Effector memory CD4-positive, alpha-beta T cell (primary cell): ENCODE measurements around the gene PDCD4.
A peak's percentile ranks its signal among the peaks of the same experiment; 100 is the strongest.

ENCODE experiments used
- DNase-seq, 3 donors: peaks; one replicate each; pipeline ENCODE4 v3.0.0-alpha.2; 2020
- H3K27ac ChIP-seq: 2 replicates; pipeline ENCODE4 v1.7.0; 2013; ENCODE audit warnings: mild to moderate bottlenecking, low read length, moderate library complexity; ENCODE audit not compliant: insufficient read depth, poor library complexity, severe bottlenecking
- H3K27me3 ChIP-seq: replicated peaks from 2 replicates; pipeline ENCODE4 v1.7.0; 2013; ENCODE audit warnings: mild to moderate bottlenecking, low read length; ENCODE audit not compliant: insufficient read depth, control insufficient read depth, poor library complexity, severe bottlenecking
- H3K36me3 ChIP-seq: 2 replicates; pipeline ENCODE4 v1.7.0; 2013; ENCODE audit warnings: mild to moderate bottlenecking, low read length, moderate library complexity; ENCODE audit not compliant: control insufficient read depth, insufficient read depth
- H3K4me1 ChIP-seq: 2 replicates; pipeline ENCODE4 v1.7.0; 2013; ENCODE audit warnings: low read length, mild to moderate bottlenecking; ENCODE audit not compliant: control insufficient read depth, insufficient read depth, poor library complexity, severe bottlenecking
- H3K4me3 ChIP-seq: 2 replicates; pipeline ENCODE4 v1.7.0; 2013; ENCODE audit warnings: low read length, low read depth, mild to moderate bottlenecking; ENCODE audit not compliant: insufficient read depth, poor library complexity, severe bottlenecking
- H3K9me3 ChIP-seq: 2 replicates; pipeline ENCODE4 v1.7.0; 2013; ENCODE audit warnings: mild to moderate bottlenecking, low read length, moderate library complexity; ENCODE audit not compliant: control insufficient read depth

Gene PDCD4

GRCh38 chr10:110880012-110880411 lies 8.3 kb downstream of the PDCD4 start:
- H3K36me3 ChIP-seq: peaks cover 20% of the 10 kb centered on the region
- H3K4me1 ChIP-seq: peaks cover 28% of the 10 kb centered on the region
- H3K27me3 ChIP-seq: no peaks in the 10 kb centered on the region
- H3K27ac ChIP-seq: no peak overlapping the region
- H3K9me3 ChIP-seq: no peaks in the 10 kb centered on the region
- DNase-seq: no peak
- no peak overlapping the region for H3K4me3 ChIP-seq

- Histone ChIP-seq H3K27me3 (no peaks in the 10 kb centered on the region), H3K4me1 (peaks cover 30% of the 10 kb centered on the region), H3K27ac (no peak overlapping the region), H3K36me3 (peaks cover 27% of the 10 kb centered on the region), H3K4me3 (no peak overlapping the region), H3K9me3 (no peaks in the 10 kb centered on the region)
- DNase-seq: no peak
Measured at GRCh38 chr10:110881247-110881646, 9.5 kb downstream of the PDCD4 start.

- DNase-seq: no peak
- H3K4me3 ChIP-seq: no peak overlapping the region
- peak overlapping the region; percentile 33 for H3K27ac ChIP-seq
- peaks cover 30% of the 10 kb centered on the region for H3K4me1 ChIP-seq
- H3K36me3 ChIP-seq: peaks cover 30% of the 10 kb centered on the region
- no peaks in the 10 kb centered on the region for H3K9me3 ChIP-seq
- no peaks in the 10 kb centered on the region for H3K27me3 ChIP-seq
Measured at GRCh38 chr10:110881905-110882304, 10.2 kb downstream of the PDCD4 start.

DNA sequence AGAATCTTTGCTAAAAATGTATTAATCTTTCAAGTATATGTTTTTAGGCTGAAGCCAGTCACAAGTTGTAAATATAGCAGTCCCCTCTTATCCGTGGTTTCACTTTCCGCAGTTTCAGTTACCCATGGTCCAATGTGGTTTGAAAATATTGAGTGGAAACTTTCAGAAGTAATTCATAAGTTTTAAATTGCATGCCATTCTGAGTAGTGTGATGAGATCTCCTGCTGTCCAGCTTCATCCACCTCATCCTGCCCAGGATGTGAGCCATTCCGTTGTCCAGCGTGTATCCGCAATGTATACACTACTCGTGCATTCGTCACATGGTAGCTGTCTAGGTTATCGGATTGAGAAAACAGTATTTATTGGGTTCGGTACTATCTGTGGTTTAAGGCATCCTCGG lies 12.2 kb downstream of the PDCD4 start:
- Histone ChIP-seq H3K27me3 (no peaks in the 10 kb centered on the region), H3K36me3 (peaks cover 32% of the 10 kb centered on the region), H3K4me1 (peaks cover 30% of the 10 kb centered on the region), H3K4me3 (no peak overlapping the region), H3K9me3 (no peaks in the 10 kb centered on the region), H3K27ac (peak overlapping the region; percentile 30)
- DNase-seq: no peak

DNA sequence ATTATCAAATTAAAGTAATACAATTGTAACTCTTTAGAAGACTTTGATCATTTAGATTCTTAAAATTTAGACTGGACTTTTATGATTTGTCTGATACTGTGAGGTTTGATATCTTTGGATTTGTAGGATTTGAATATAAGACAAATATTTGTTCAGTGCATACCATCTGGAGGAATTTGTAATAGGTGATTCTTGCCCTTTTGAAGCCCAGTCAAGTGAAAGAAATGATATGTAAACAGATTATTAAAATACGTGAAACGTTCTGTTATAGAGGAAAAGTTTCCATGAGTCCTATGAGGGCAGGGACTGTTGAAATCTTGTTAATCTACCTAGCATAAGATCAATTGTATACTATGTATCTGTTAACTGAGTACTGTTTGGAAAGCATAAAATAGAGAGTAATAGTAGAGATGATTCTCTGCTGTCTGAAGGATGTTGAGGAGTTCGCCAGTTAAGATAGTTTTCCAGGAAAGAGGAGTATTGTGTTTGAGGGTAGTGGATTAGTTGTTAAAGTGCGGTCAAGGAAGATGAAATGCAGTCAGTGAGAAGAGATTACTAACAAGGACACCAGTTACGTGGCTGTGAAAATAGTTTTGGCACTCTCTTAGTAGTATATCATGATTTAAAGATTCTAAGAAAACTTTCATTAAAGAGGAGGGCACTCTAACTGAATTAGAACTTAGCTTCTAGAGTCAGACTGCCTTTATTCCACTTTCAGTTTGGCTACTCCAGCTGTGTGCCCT lies 14.4 kb downstream of the PDCD4 start:
- H3K9me3 ChIP-seq: no peaks in the 10 kb centered on the region
- H3K4me3 ChIP-seq: no peak overlapping the region
- peaks cover 44% of the 10 kb centered on the region for H3K36me3 ChIP-seq
- H3K4me1 ChIP-seq: peaks cover 20% of the 10 kb centered on the region
- H3K27me3 ChIP-seq: no peaks in the 10 kb centered on the region
- no peak for DNase-seq
- peak overlapping the region; percentile 36 for H3K27ac ChIP-seq

DNA sequence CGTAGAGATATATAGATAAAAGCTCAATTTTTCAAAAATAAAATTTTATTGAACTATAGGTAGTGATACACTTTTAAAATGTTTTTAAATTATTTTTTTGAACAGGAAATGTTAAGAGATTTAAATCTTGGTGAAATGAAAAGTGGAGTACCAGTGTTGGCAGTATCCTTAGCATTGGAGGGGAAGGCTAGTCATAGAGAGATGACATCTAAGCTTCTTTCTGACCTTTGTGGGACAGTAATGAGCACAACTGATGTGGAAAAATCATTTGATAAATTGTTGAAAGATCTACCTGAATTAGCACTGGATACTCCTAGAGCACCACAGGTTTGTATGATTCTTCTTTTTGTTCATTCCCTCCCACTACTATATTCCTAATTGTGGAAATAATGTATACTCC lies 15.8 kb downstream of the PDCD4 start:
- DNase-seq: no peak
- H3K27me3 ChIP-seq: no peaks in the 10 kb centered on the region
- H3K4me1 ChIP-seq: peaks cover 11% of the 10 kb centered on the region
- no peak overlapping the region for H3K4me3 ChIP-seq
- peaks cover 47% of the 10 kb centered on the region for H3K36me3 ChIP-seq
- no peak overlapping the region for H3K27ac ChIP-seq
- no peaks in the 10 kb centered on the region for H3K9me3 ChIP-seq

GRCh38 chr10:110892602-110893288 lies 21.0 kb downstream of the PDCD4 start:
- Histone ChIP-seq H3K4me1 (peaks cover 3% of the 10 kb centered on the region), H3K4me3 (no peak overlapping the region), H3K36me3 (peaks cover 61% of the 10 kb centered on the region), H3K27me3 (no peaks in the 10 kb centered on the region), H3K9me3 (no peaks in the 10 kb centered on the region), H3K27ac (no peak overlapping the region)
- DNase-seq: no peak

GRCh38 chr10:110893559-110894179 lies 21.9 kb downstream of the PDCD4 start:
- peaks cover 3% of the 10 kb centered on the region for H3K4me1 ChIP-seq
- no peak overlapping the region for H3K4me3 ChIP-seq
- H3K9me3 ChIP-seq: no peaks in the 10 kb centered on the region
- no peaks in the 10 kb centered on the region for H3K27me3 ChIP-seq
- no peak for DNase-seq
- no peak overlapping the region for H3K27ac ChIP-seq
- H3K36me3 ChIP-seq: peaks cover 61% of the 10 kb centered on the region

DNA sequence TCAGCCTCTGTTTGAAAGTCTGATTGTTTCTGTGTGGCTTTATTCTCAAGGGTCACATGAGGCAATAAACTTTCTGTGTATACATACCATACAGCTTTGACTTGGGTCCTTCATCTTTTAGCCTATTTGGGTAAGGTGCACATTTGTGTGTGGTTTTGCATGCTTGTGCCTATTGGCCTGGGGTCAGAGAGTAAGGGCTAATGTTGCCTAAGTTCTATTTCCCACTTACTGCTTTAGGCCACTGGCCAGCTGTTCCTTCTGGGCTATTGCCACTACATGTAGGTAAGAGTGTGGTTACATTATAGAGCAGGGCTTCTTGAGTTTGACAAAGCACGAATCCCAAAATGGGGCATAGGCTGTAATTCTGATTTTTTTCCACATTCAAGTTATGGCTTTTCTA lies 25.5 kb downstream of the PDCD4 start:
- Histone ChIP-seq H3K27ac (no peak overlapping the region), H3K27me3 (no peaks in the 10 kb centered on the region), H3K4me1 (peaks cover 3% of the 10 kb centered on the region), H3K9me3 (no peaks in the 10 kb centered on the region), H3K36me3 (peaks cover 56% of the 10 kb centered on the region), H3K4me3 (no peak overlapping the region)
- DNase-seq: no peak

GRCh38 chr10:110898391-110898790 lies 26.7 kb downstream of the PDCD4 start:
- no peaks in the 10 kb centered on the region for H3K27me3 ChIP-seq
- peaks cover 56% of the 10 kb centered on the region for H3K36me3 ChIP-seq
- H3K4me3 ChIP-seq: no peak overlapping the region
- H3K27ac ChIP-seq: no peak overlapping the region
- H3K9me3 ChIP-seq: no peaks in the 10 kb centered on the region
- no peak for DNase-seq
- peaks cover 3% of the 10 kb centered on the region for H3K4me1 ChIP-seq
